ENCODE measurements around the gene MAPK7.

The MAPK7 gene

DNA sequence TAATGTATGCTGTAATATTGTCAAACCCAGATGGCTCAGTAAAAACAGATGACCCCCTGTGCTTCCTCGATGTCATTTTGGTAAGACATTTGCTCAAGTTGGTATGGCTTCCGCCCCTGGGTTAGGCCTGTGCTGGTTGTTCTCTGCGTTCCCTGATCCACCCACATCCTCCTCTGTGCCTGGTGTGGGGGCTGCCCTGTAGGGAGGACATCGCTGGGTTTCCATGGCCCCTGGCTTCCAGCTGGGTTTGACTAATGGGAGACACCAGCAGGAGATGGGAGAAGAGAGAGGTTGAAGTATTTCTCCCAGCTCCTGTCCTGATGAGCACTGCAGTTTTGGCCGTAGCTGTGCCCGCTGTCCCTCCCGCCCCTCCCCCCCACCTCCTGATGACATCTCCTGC is 13.1 kb downstream of the MAPK7 start:
- Histone ChIP-seq H3K9me2 (replicated peaks; ENCODE audit: insufficient read depth, low read length) (no peaks in the 10 kb centered on the region), H3F3A (ENCODE audit: insufficient read depth) (no peaks in the 10 kb centered on the region), H3K9me3 (ENCODE audit: insufficient read depth, low read length) (no peaks in the 10 kb centered on the region), H4K20me1 (ENCODE audit: low read depth, low read length) (no peaks in the 10 kb centered on the region), H3K9ac (ENCODE audit: low read length) (no peak overlapping the region), H3K4me2 (ENCODE audit: low read depth, low read length, poor library complexity, severe bottlenecking) (no peak overlapping the region), H3K36me3 (ENCODE audit: low read length) (no peaks in the 10 kb centered on the region), H3K79me2 (ENCODE audit: insufficient read depth, low read length) (no peaks in the 10 kb centered on the region), H3K4me3 (ENCODE audit: insufficient read depth, low read length, poor library complexity, severe bottlenecking) (no peak overlapping the region), H3K27ac (ENCODE audit: low read depth, low read length) (no peak overlapping the region), H3K27me3 (ENCODE audit: low read length) (no peaks in the 10 kb centered on the region), H2AFZ (ENCODE audit: low read depth, low read length, severe bottlenecking) (no peak overlapping the region)
- TF ChIP-seq, protein P1, sequence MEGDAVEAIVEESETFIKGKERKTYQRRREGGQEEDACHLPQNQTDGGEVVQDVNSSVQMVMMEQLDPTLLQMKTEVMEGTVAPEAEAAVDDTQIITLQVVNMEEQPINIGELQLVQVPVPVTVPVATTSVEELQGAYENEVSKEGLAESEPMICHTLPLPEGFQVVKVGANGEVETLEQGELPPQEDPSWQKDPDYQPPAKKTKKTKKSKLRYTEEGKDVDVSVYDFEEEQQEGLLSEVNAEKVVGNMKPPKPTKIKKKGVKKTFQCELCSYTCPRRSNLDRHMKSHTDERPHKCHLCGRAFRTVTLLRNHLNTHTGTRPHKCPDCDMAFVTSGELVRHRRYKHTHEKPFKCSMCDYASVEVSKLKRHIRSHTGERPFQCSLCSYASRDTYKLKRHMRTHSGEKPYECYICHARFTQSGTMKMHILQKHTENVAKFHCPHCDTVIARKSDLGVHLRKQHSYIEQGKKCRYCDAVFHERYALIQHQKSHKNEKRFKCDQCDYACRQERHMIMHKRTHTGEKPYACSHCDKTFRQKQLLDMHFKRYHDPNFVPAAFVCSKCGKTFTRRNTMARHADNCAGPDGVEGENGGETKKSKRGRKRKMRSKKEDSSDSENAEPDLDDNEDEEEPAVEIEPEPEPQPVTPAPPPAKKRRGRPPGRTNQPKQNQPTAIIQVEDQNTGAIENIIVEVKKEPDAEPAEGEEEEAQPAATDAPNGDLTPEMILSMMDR (IDR thresholded peaks at IDR 0.05; ENCODE audit: insufficient read depth, low read length, poor library complexity, severe bottlenecking): no peak
- no peak for TF ChIP-seq EZH2phosphoT487 (conservative IDR thresholded peaks at IDR 0.05; ENCODE audit: low read length)

DNA sequence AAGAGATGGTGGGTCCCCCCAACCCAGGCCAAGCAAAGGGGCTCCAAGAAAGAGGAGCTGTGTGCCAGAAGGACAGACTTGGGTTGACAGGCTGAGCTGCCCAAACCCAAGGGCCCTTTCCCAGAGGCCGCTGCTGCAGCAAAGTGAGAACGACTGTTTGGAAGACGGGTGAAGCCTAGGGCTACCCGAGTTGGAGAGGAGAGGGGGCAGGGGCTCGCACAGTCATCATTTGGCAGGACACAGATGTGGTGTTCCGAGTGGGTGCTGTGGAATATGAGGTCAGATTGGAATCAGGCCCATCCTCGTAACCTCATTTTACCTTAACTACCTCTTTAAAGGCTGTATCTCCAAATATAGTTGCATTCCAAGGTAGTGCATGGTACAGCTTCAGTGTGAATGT is 14.0 kb downstream of the MAPK7 start:
- Histone ChIP-seq H3F3A (ENCODE audit: insufficient read depth) (no peaks in the 10 kb centered on the region), H3K9ac (ENCODE audit: low read length) (no peak overlapping the region), H4K20me1 (ENCODE audit: low read depth, low read length) (no peaks in the 10 kb centered on the region), H3K79me2 (ENCODE audit: insufficient read depth, low read length) (no peaks in the 10 kb centered on the region), H3K4me3 (ENCODE audit: insufficient read depth, low read length, poor library complexity, severe bottlenecking) (no peak overlapping the region), H2AFZ (ENCODE audit: low read depth, low read length, severe bottlenecking) (no peak overlapping the region), H3K4me2 (ENCODE audit: low read depth, low read length, poor library complexity, severe bottlenecking) (no peak overlapping the region), H3K9me2 (replicated peaks; ENCODE audit: insufficient read depth, low read length) (no peaks in the 10 kb centered on the region), H3K36me3 (ENCODE audit: low read length) (no peaks in the 10 kb centered on the region), H3K27me3 (ENCODE audit: low read length) (no peaks in the 10 kb centered on the region), H3K27ac (ENCODE audit: low read depth, low read length) (no peak overlapping the region), H3K9me3 (ENCODE audit: insufficient read depth, low read length) (no peaks in the 10 kb centered on the region)
- TF ChIP-seq, protein P1 (IDR thresholded peaks at IDR 0.05; ENCODE audit: insufficient read depth, low read length, poor library complexity, severe bottlenecking): no peak
- no peak for TF ChIP-seq EZH2phosphoT487 (conservative IDR thresholded peaks at IDR 0.05; ENCODE audit: low read length)

DNA sequence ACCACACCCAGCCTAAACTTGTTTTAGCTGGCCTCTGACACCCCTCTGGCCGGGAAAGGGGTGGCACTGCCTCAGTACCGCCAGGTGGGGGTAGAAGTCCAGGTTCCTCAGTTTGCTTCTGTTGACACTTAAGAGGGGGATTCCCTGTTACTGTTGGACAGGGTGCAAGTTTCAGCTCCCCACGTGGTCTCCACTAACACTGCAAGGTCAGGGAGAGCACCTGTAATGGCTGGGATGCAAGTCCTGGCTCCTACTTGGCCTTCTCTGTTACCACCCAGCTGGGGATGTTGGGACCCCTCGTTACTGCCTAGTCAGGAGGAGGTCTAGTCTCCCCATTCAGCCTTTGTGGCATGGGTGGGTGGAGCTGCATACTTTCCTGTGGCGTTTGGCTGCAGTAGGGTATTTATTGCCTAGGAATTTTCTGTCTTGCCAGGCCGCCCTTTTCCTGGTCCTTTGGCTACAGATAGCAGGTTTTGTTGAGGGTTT is 19.3 kb downstream of the MAPK7 start:
- Histone ChIP-seq H2AFZ (ENCODE audit: low read depth, low read length, severe bottlenecking) (no peak overlapping the region), H3K9me2 (replicated peaks; ENCODE audit: insufficient read depth, low read length) (no peaks in the 10 kb centered on the region), H3K9me3 (ENCODE audit: insufficient read depth, low read length) (no peaks in the 10 kb centered on the region), H3K27ac (ENCODE audit: low read depth, low read length) (no peak overlapping the region), H3K4me2 (ENCODE audit: low read depth, low read length, poor library complexity, severe bottlenecking) (no peak overlapping the region), H3K36me3 (ENCODE audit: low read length) (no peaks in the 10 kb centered on the region), H3F3A (ENCODE audit: insufficient read depth) (no peaks in the 10 kb centered on the region), H3K4me3 (ENCODE audit: insufficient read depth, low read length, poor library complexity, severe bottlenecking) (no peak overlapping the region), H3K27me3 (ENCODE audit: low read length) (no peaks in the 10 kb centered on the region), H4K20me1 (ENCODE audit: low read depth, low read length) (no peaks in the 10 kb centered on the region), H3K9ac (ENCODE audit: low read length) (no peak overlapping the region), H3K79me2 (ENCODE audit: insufficient read depth, low read length) (no peaks in the 10 kb centered on the region)
- TF ChIP-seq, protein P1 (IDR thresholded peaks at IDR 0.05; ENCODE audit: insufficient read depth, low read length, poor library complexity, severe bottlenecking): no peak
- TF ChIP-seq EZH2phosphoT487 (conservative IDR thresholded peaks at IDR 0.05; ENCODE audit: low read length): no peak

All from SU-DHL-6 (cell line).